Osteoblast (primary cell): ENCODE data around the gene ABCC11. TPM values are rescaled to one million over a fixed set of nuclear protein-coding genes. Genes with fewer than 3 reads are reported as not detected.

Source experiments
- DNase-seq: peaks from one replicate; pipeline ENCODE4 v3.0.0; 2011; ENCODE audit warnings: low spot score, mixed read lengths; ENCODE audit not compliant: insufficient read length; ENCODE audit errors: missing footprints
- H2AFZ ChIP-seq: 2 replicates; pipeline ENCODE4 v1.6.0; 2011; ENCODE audit warnings: mild to moderate bottlenecking, low read length
- H3K27ac ChIP-seq: 2 replicates; pipeline ENCODE4 v1.5.1; 2011; ENCODE audit warnings: mild to moderate bottlenecking, low read depth, low read length, moderate library complexity
- H3K27me3 ChIP-seq: 2 replicates; pipeline ENCODE4 v1.6.0; 2012; ENCODE audit warnings: mild to moderate bottlenecking, control low read depth, inconsistent platforms, low read length, moderate library complexity; ENCODE audit not compliant: insufficient read depth
- H3K36me3 ChIP-seq: 2 replicates; pipeline ENCODE4 v1.5.1; 2011; ENCODE audit warnings: mild to moderate bottlenecking, low read length, control low read depth, moderate library complexity; ENCODE audit not compliant: insufficient read depth
- H3K4me1 ChIP-seq: 2 replicates; pipeline ENCODE4 v1.5.1; 2011; ENCODE audit warnings: mild to moderate bottlenecking, low read length, control low read depth, moderate library complexity; ENCODE audit not compliant: insufficient read depth
- H3K4me2 ChIP-seq: 2 replicates; pipeline ENCODE4 v1.6.0; 2011; ENCODE audit warnings: mild to moderate bottlenecking, low read length; ENCODE audit not compliant: insufficient read depth
- H3K4me3 ChIP-seq: fragments of 200-600 bp; sonication (generic); 3 replicates; pipeline ENCODE4 v1.5.1; 2012; ENCODE audit warnings: mild to moderate bottlenecking, low read length, inconsistent platforms; ENCODE audit not compliant: insufficient read depth
- H3K79me2 ChIP-seq: 2 replicates; pipeline ENCODE4 v1.6.0; 2012; ENCODE audit warnings: mild to moderate bottlenecking, low read length, control low read depth, inconsistent platforms; ENCODE audit not compliant: insufficient read depth
- H3K9me3 ChIP-seq: 2 replicates; pipeline ENCODE4 v1.5.1; 2011; ENCODE audit warnings: low read depth, low read length, control low read depth
- H4K20me1 ChIP-seq: 2 replicates; pipeline ENCODE4 v1.6.0; 2012; ENCODE audit warnings: mild to moderate bottlenecking, low read length, control low read depth; ENCODE audit not compliant: insufficient read depth
- total RNA-seq: library from RNA; depleted of rRNA; stranded (reverse); fragments of >200 nt; gene quantifications from 2 replicates; pipeline ENCODE4 v1.2.3, GENCODE V29; 2012
- TF ChIP-seq, protein P1 (sequence below): IDR thresholded peaks from 2 replicates; pipeline ENCODE4 v1.5.1; 2011; ENCODE audit warnings: mild to moderate bottlenecking, low read depth, low read length, moderate library complexity; ENCODE audit errors: extremely low read depth

Gene ABCC11
- total RNA-seq, 1 donor, result under 0.01 TPM

DNA sequence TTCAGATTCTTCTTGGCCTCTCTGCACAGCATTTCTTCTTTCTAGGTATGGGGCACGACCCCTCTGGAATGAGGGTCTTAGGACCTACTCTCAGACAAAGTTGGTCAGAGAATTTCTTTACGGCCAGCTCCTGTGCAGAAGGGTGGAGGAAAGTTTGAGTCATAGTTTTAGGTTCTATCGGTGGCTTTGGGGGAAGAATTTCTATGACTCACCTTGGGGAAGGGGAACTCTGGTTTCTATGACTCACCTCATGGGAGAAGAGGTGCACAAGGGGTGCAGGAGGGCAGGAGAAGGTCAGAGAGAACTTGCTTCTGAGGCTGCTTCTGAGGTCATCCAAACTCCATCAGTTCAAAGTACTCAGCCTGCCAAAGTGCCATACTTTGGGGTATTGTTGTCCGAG lies 89.0 kb downstream of the ABCC11 start:
- TF ChIP-seq, protein P1, sequence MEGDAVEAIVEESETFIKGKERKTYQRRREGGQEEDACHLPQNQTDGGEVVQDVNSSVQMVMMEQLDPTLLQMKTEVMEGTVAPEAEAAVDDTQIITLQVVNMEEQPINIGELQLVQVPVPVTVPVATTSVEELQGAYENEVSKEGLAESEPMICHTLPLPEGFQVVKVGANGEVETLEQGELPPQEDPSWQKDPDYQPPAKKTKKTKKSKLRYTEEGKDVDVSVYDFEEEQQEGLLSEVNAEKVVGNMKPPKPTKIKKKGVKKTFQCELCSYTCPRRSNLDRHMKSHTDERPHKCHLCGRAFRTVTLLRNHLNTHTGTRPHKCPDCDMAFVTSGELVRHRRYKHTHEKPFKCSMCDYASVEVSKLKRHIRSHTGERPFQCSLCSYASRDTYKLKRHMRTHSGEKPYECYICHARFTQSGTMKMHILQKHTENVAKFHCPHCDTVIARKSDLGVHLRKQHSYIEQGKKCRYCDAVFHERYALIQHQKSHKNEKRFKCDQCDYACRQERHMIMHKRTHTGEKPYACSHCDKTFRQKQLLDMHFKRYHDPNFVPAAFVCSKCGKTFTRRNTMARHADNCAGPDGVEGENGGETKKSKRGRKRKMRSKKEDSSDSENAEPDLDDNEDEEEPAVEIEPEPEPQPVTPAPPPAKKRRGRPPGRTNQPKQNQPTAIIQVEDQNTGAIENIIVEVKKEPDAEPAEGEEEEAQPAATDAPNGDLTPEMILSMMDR, result no peak

DNA sequence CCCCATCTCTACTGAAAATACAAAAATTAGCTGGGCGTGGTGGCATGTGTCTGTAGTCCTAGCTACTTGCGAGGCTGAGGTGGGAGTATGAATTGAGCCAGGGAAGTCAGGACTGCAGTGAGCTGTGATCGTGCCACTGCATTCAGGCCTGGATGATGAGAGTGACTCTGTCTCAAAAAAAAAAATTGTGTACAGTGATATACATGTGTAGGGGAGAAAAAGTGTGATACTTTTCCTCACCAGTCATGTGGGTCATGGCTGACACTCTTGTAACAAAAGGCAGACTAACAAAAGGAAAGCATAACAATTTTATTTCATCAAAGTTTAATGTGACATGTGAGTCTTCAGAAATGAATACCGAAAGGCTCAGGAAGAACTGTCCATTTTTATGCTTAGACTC lies 89.5 kb downstream of the ABCC11 start:
- H3K36me3 ChIP-seq, result no peaks in the 10 kb centered on the region
- H3K27ac ChIP-seq, result no peak overlapping the region
- H3K27me3 ChIP-seq, result no peaks in the 10 kb centered on the region
- H2AFZ ChIP-seq, result no peak overlapping the region
- H3K4me1 ChIP-seq, result peaks cover 7% of the 10 kb centered on the region
- no peaks in the 10 kb centered on the region for H3K9me3 ChIP-seq
- no peak for DNase-seq
- TF ChIP-seq, protein P1, result no peak
- H4K20me1 ChIP-seq, result no peaks in the 10 kb centered on the region
- no peak overlapping the region for H3K4me2 ChIP-seq
- no peaks in the 10 kb centered on the region for H3K79me2 ChIP-seq
- H3K4me3 ChIP-seq, result no peak overlapping the region

More for the DNA sequence above, 89.0 kb downstream of the ABCC11 start:
- Histone ChIP-seq H3K4me1 (peaks cover 7% of the 10 kb centered on the region), H3K27me3 (no peaks in the 10 kb centered on the region), H3K9me3 (no peaks in the 10 kb centered on the region), H3K36me3 (no peaks in the 10 kb centered on the region), H2AFZ (no peak overlapping the region), H3K79me2 (no peaks in the 10 kb centered on the region), H4K20me1 (no peaks in the 10 kb centered on the region), H3K27ac (no peak overlapping the region), H3K4me3 (no peak overlapping the region), H3K4me2 (no peak overlapping the region)
- DNase-seq, result no peak

DNA sequence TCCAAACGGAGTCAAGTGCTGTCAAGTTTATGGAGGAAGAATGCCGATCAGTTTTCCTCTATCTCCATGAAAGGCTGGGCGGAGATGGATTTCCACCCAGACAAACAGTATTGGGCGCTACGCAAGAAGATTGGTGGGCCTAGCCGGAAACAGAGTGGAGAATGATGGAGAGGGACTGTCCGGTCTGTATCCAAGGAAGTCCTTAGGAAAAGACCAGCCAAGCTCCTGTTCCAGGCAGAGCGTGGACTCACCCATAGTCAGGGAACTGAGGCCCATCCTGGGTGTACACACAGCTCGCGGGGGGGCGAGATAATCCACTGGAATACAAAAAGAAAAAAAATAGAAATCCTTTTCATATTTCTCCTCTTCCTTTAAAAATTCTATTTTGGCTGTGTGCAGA lies 90.0 kb downstream of the ABCC11 start:
- no peak overlapping the region for H2AFZ ChIP-seq
- no peak for DNase-seq
- H3K4me2 ChIP-seq, result no peak overlapping the region
- no peak overlapping the region for H3K27ac ChIP-seq
- H3K79me2 ChIP-seq, result no peaks in the 10 kb centered on the region
- H4K20me1 ChIP-seq, result no peaks in the 10 kb centered on the region
- TF ChIP-seq, protein P1, result no peak
- H3K36me3 ChIP-seq, result no peaks in the 10 kb centered on the region
- no peaks in the 10 kb centered on the region for H3K9me3 ChIP-seq
- no peak overlapping the region for H3K4me3 ChIP-seq
- no peaks in the 10 kb centered on the region for H3K27me3 ChIP-seq
- H3K4me1 ChIP-seq, result peaks cover 7% of the 10 kb centered on the region

DNA sequence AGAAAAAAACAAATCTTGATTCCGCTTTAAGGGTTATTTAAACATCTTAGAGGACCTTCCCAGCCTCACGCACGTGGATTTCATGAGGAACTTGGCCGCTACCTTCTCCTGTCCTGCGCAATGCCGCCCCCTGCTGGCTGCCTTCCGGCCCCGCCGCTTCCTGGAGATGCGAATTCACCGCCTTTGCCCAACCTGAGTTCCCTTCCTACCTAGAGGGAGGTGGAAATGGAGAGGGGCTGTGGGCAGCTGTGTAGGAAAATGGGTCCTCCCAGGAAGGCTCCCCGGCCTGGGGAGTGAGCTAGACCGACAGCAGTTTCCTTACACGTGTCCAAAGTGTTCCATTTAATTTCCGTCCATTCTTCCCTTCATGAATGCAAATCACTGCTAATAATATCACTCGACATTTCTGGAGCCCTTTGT lies 90.5 kb downstream of the ABCC11 start:
- Histone ChIP-seq H3K4me2 (peak overlapping the region; percentile 29), H3K9me3 (no peaks in the 10 kb centered on the region), H3K27me3 (no peaks in the 10 kb centered on the region), H3K36me3 (no peaks in the 10 kb centered on the region), H3K4me1 (peaks cover 7% of the 10 kb centered on the region), H3K4me3 (peak overlapping the region; percentile 21), H2AFZ (peak overlapping the region; percentile 16), H3K27ac (no peak overlapping the region), H3K79me2 (no peaks in the 10 kb centered on the region), H4K20me1 (no peaks in the 10 kb centered on the region)
- peak; percentile 92 for DNase-seq
- TF ChIP-seq, protein P1, result peak; percentile 98
